ENCODE measurements around the gene VCAN.

Gene VCAN

GRCh38 chr5:83494666-83495065, 23.1 kb downstream of the VCAN start:
- DNase-seq (ENCODE audit: low read depth in 3 of 3) = no peak

- no peak for DNase-seq (ENCODE audit: low read depth in 3 of 3)
Measured at GRCh38 chr5:83496626-83497025, 25.1 kb downstream of the VCAN start.

- no peak for DNase-seq (ENCODE audit: low read depth in 3 of 3)
Measured at GRCh38 chr5:83498585-83498984, 27.0 kb downstream of the VCAN start.

DNA sequence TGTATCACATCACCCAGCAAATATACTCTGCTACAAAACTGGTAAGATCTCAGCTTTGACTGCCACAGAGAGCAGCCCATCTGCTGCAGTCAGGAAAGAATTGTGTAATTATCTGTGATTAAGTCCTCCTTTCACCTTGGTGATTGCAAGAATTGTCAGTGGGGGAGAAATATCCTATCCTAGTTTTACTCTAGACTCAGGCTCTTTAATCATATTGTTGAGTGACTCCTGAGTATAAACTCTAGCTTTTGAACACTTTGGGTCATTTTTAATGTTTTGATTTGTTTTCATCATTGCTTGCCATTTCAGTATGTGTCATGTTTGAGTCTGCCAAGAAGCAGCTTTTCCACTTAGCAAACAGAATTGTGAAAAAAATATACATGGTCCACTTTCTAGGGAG, 32.1 kb downstream of the VCAN start:
- DNase-seq (ENCODE audit: low read depth in 3 of 3) = no peak

DNA sequence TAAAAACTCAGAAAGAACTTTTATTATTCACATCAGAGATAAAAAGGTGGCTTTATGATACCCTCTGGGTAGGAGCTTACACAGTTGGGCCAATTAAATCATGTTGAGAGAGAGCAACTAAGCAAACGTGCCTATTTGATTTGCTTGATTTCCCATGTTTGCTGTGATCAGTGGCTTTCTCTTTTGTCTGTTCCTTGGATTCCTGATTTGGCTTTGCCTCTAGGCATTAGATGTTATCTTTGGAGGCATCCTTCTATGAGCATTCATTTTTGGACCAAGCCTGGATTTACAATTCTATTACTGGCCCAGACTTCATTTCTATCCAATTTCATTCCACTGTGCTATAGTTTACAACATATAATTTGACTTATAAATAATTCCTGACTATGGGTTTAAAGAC, 35.9 kb downstream of the VCAN start:
- no peak for DNase-seq (ENCODE audit: low read depth in 3 of 3)

DNA sequence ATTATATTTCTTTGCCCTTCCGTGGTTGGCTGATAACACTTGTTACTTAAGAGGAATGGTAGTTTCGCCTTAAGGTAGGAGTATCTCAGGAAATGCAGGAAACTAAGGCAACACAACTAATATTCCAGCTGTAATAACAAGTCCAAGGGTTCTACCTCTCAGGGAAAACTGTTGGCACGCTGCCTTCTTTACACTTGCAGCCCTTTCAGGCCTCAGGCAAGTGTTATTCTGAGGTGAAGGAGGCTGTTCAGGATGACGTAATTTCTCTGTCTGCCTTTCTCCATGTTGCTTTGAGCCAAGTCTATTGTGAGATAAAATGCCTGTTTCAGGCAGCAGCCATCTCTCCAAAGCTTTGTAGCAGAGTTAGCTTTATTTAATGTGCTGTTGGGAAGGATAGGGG, 38.0 kb downstream of the VCAN start:
- no peak for DNase-seq (ENCODE audit: low read depth in 3 of 3)

GRCh38 chr5:83510260-83510659, 38.7 kb downstream of the VCAN start:
- no peak for DNase-seq (ENCODE audit: low read depth in 3 of 3)

- no peak for DNase-seq (ENCODE audit: low read depth in 3 of 3)
Measured at GRCh38 chr5:83512061-83512745, 40.7 kb downstream of the VCAN start.

DNA sequence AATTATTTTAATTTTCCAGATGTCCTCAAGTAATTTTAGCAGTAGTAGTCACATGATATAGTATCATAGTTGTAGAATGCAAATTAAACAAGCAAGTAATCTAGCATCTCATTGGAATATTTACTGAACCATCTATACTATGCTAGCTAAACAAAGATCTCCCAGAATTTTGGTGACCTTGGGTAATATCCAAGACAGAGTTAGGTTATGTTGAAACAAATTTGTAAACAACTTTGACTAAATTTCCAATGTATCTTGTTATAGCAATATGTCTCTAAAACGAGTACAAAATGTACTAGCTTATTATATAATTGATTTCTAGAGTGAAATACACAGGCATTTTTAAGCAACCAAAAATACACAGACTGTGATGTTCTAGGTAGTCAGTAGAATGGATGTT, 41.5 kb downstream of the VCAN start:
- no peak for DNase-seq (ENCODE audit: low read depth in 3 of 3)

DNA sequence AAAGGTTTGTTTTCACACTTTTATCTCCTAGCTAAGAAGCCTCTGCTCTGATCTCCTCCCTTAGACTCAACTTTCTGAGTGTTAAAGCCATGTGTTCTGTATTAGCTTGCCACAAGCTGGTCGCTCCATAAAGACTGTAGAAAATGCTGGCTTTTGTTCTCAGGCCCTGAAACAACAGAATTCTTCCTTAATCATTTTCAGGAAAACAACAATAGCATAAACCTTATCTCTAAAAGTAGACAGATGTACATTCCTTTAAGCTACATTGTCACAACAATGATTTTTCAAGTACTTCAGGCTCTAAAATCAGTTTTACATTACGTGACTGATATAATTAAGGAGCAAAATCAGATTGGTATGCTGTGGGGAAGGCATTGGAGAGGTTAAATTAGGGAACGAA, 41.9 kb downstream of the VCAN start:
- no peak for DNase-seq (ENCODE audit: low read depth in 3 of 3)

DNA sequence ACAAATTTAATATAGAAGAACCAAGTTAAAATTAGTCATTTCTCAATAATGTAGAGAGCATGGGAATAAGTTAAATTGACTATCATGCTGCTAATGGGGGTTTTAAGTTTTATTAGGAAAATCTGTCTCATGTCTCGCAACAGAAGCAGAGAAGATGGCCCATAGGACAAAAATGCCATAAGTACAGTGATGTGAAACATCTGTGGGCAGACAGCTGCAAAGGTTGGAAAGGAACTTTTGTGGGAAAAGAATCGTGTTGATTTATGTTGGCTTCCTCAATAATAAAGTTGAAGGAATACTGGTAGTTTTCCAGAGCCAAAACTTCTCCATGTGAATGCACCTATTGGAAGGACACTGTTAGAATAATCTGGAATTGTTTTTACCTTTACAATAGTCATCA, 44.8 kb downstream of the VCAN start:
- DNase-seq (ENCODE audit: low read depth in 3 of 3) = no peak

DNA sequence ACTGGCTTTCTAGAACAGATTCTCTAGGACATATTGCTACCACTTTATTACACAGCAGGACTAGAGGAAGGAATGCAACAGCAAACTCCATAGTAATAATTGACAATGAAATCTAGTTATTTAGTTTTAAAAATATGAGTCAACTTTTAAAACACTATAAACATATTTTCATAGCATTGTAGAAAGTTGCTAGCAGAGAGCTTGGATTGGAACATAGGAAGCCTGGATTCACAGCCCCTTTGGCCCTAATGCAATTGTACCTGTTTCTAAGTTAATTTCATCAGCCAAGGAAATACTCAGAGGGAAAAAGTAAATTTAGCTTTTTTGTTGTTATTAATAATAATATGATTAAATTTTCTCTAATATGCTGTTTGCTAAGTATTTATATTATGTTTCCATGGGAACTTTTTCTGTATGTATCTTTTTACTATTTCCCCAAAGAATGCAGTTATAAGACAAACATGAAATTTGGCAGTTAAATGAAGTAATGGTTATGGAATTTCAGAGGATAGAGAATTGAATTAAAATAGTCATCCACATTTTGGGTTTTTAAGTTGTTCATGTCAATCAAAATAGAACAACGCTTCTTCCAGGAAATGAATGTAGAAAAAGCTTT, 45.6 kb downstream of the VCAN start:
- DNase-seq (ENCODE audit: low read depth in 3 of 3) = no peak

DNA sequence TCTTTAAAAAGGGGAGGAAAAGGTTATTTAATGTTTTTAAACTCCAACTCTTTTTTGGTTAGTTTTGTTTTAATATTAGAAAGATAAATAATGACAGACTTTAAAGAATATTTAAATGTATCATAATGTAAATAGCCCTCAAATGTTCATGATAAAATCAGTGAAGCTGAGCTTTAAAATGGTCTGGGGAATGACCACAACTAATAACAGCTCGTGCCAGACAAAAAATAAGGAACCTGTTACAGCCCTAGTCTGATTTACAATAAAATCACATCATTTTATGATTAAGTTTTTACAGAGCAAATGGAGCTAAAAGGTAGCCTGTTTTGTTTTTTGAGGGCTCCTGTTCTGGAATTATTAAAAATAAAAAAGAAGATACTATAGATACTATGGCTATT, 46.1 kb downstream of the VCAN start:
- DNase-seq (ENCODE audit: low read depth in 3 of 3) = no peak

- no peak for DNase-seq (ENCODE audit: low read depth in 3 of 3)
Measured at GRCh38 chr5:83518319-83519061, 46.9 kb downstream of the VCAN start.

DNA sequence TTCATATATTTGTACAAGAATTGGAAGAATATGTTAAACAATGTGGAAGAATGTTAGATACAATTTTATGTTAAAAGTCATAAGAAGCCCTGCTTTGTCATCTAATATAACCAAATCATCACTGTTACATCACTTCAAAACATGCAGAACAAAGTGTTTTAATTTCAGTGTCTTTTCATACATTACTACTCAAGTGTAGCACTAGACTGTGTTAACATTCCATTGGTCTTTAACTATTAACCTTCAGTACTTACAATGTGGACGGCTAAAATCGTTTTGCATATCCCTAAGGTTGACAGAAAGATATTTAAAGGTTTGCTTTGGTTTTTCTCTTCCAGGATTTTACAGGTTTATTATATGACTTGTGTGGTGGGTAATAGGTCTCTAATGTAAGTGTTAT, 50.9 kb downstream of the VCAN start:
- no peak for DNase-seq (ENCODE audit: low read depth in 3 of 3)

DNA sequence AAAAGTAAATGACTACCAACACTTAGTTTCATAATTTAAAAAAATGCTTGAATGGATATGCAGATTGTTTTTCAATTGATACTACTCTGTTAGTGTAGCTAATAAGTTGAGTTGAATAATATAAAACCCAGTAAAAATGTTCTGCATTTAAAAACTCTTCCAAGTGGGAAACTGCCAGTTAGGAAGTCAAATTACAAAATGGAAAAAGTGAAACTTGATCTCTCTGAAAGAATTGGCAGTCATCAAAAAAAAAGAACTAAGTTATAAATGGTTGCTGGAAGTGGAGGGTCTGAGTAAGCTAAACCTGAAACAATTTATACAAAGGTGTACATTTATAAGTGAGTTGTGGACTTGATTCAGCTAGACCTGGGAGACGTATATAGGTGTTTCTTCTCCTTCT, 52.4 kb downstream of the VCAN start:
- DNase-seq (ENCODE audit: low read depth in 3 of 3) = no peak

- no peak for DNase-seq (ENCODE audit: low read depth in 3 of 3)
Measured at GRCh38 chr5:83524345-83524744, 52.8 kb downstream of the VCAN start.

DNA sequence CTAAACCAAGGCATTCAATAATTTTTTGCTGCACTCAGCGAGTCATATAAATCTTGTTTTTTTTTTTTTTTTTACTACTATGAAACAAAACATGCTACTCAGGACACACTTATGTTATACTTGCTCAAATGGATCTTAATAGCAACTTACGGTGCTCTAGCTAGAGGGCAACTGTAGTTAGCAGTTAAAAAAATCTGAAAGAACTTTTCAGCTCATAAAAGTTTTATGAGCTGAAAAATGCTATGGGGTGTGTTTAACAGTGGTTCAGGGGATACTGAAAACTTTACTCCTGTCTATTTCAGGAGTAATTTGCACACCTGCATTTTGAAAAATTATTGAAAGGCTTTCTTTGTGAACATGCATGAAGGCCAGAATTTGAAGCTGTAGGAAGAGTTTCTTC, 53.4 kb downstream of the VCAN start:
- no peak for DNase-seq (ENCODE audit: low read depth in 3 of 3)

DNA sequence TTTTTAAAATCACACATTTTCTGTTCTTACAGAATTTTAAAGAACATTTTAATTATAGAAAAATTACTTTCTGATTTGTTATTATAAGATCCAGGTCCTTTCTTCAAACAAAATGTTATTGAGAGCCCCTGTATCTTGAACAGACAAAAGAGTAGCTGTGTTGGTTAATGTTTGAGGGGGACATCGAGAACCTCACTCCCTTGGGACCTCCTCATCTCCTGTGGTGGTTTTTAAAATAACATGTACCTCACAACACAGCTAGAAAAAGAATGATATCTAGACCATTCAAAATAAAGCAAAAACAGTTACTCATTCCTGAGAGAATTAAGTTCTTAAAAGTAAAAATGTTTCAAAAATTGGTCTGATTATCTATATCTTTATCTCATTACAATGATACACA, 54.7 kb downstream of the VCAN start:
- DNase-seq (ENCODE audit: low read depth in 3 of 3) = no peak

DNA sequence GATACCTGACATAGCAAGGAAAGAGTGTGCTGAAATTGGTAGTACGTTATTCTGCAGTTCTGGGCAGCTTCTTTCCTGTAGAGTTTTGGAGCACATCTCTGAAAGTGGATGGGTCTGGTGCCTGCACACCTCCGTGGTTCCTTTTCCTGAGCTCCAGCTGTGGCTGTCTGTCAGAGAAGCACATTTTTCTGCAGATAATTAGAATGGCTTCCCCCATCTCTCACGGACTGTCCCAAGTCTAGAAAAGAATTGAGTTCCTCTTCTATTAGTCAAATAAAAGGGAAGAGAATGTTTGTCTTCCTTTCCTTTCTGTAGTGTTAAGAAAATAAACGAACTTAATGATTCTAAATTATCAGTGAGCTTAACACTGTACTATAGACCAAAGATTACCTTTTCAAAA, 55.7 kb downstream of the VCAN start:
- DNase-seq (ENCODE audit: low read depth in 3 of 3) = no peak

DNA sequence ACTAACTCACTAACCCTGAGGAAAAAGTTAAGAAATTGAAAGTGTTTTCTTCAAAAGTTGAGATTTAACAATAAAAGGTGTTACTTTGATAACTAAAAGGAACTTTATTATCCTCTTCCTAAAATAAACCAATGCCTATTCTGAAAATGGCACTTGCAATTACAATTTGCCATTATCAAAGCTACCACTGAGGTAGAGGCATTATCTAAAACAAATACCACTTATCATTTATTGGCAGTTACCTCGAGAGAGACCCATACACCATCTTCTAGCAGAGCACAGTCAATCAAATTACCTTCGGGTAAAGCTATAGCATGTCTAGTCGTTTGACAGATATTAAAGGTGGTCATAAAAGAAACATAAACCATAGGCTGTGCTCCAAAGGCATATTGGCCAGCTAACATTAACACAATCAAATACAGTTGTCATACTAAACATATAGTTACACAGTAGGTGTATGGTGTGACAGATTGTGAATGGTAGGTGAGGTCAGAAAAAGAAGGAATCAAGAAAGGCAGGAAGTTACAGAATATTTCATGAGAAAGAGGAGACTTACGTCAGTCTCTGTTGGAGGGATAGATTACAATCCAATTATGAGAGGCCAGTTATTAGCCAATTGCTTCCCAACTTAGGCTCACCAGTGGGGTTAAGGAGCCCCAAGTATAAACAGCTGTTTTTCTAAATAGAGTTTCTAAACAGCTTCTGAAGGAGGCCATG, 56.3 kb downstream of the VCAN start:
- no peak for DNase-seq (ENCODE audit: low read depth in 3 of 3)

GRCh38 chr5:83528439-83528769, 56.9 kb downstream of the VCAN start:
- no peak for DNase-seq (ENCODE audit: low read depth in 3 of 3)

GRCh38 chr5:83530193-83530592, 58.6 kb downstream of the VCAN start:
- DNase-seq (ENCODE audit: low read depth in 3 of 3) = no peak
